ENCODE results near the gene PITX1. TPM values are rescaled to one million over a fixed set of nuclear protein-coding genes. Genes with fewer than 3 reads are reported as not detected.

Gene PITX1
- total RNA-seq, 1 experiment from 2014 or later, result 31.0 TPM

DNA sequence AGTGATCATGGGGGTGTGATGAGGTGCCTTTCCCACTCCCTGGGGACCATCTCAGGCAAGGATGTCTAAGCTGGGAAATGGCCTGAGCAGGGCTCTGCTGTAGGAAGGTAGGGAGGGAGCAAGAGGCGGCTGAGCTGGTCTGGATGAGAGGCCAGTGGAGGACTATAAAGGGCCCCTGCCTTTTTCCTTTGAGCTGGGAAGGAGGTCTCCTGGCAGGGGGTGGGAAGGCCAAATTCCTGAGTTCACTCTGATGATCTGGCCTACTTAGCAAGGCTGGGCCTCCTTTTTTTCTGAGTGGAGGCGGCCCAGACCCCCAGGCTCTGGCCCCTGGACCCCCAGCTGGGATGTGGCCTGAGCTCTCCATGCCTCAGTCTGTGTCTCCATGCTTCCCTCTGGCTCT lies 14.3 kb upstream of the PITX1 start:
- H3K9me3 ChIP-seq (ENCODE audit: control insufficient read depth in 1 of 2, insufficient read depth in 1 of 2, low read depth in 1 of 2, low read length in 2 of 2), result no peaks in the 10 kb centered on the region
- H3K4me2 ChIP-seq (ENCODE audit: low read length), result no peak overlapping the region
- peaks cover 0 to 8% of the 10 kb centered on the region in 2 experiments; a peak in 1 of 4 replicates for H3K4me1 ChIP-seq (ENCODE audit: control insufficient read depth in 1 of 2, insufficient read depth in 2 of 2, low read length in 2 of 2)
- no peaks in the 10 kb centered on the region for H3K79me2 ChIP-seq (ENCODE audit: insufficient read depth, low read length)
- CTCF ChIA-PET, result no interaction called here
- ATAC-seq (no peak), DNase-seq (ENCODE audit: low read depth, low spot score) (no peak)
- intact Hi-C loops (cut with micrococcal nuclease), result no loop called here
- H3K4me3 ChIP-seq (replicated peaks in 1 of 2; ENCODE audit: low read depth in 1 of 2, low read length in 2 of 2), result no peak overlapping the region
- H3K27ac ChIP-seq (ENCODE audit: low read depth, low read length), result no peak overlapping the region
- H4K20me1 ChIP-seq (ENCODE audit: insufficient read depth), result no peaks in the 10 kb centered on the region
- no peaks in the 10 kb centered on the region for H3K27me3 ChIP-seq (ENCODE audit: insufficient read depth, low read length)
- no peaks in the 10 kb centered on the region for H3K9me2 ChIP-seq (ENCODE audit: insufficient read depth)
- TF ChIP-seq REST (IDR thresholded peaks at IDR 0.05; ENCODE audit: low read depth), result no peak
- TF ChIP-seq FOSL1 (IDR thresholded peaks at IDR 0.05; ENCODE audit: low read depth), result no peak
- TF ChIP-seq EGR1 (IDR thresholded peaks at IDR 0.05; ENCODE audit: low read depth), result no peak
- TF ChIP-seq, protein P1, sequence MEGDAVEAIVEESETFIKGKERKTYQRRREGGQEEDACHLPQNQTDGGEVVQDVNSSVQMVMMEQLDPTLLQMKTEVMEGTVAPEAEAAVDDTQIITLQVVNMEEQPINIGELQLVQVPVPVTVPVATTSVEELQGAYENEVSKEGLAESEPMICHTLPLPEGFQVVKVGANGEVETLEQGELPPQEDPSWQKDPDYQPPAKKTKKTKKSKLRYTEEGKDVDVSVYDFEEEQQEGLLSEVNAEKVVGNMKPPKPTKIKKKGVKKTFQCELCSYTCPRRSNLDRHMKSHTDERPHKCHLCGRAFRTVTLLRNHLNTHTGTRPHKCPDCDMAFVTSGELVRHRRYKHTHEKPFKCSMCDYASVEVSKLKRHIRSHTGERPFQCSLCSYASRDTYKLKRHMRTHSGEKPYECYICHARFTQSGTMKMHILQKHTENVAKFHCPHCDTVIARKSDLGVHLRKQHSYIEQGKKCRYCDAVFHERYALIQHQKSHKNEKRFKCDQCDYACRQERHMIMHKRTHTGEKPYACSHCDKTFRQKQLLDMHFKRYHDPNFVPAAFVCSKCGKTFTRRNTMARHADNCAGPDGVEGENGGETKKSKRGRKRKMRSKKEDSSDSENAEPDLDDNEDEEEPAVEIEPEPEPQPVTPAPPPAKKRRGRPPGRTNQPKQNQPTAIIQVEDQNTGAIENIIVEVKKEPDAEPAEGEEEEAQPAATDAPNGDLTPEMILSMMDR (IDR thresholded peaks at IDR 0.05 in 2 of 3, conservative IDR thresholded peaks at IDR 0.05 in 1 of 3; ENCODE audit: borderline replicate concordance in 1 of 3, insufficient read depth in 1 of 3, low read depth in 2 of 3, low read length in 2 of 3), result no peak
- no peak for TF ChIP-seq ZBTB33 (IDR thresholded peaks at IDR 0.05; ENCODE audit: extremely low read depth, insufficient replicate concordance, low read length)
- TF ChIP-seq, protein P2, sequence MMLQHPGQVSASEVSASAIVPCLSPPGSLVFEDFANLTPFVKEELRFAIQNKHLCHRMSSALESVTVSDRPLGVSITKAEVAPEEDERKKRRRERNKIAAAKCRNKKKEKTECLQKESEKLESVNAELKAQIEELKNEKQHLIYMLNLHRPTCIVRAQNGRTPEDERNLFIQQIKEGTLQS (IDR thresholded peaks at IDR 0.05), result no peak
- no peak for TF ChIP-seq TCF7L2 (IDR thresholded peaks at IDR 0.05; ENCODE audit: borderline replicate concordance, extremely low read depth, insufficient read depth, insufficient read length)
- no peak for TF ChIP-seq SRF (IDR thresholded peaks at IDR 0.05; ENCODE audit: low read depth)
- no peak for TF ChIP-seq ELF1 (IDR thresholded peaks at IDR 0.05; ENCODE audit: borderline replicate concordance, low read depth)
- TF ChIP-seq RAD21 (IDR thresholded peaks at IDR 0.05; ENCODE audit: low read depth), result no peak
- TF ChIP-seq CEBPB (IDR thresholded peaks at IDR 0.05; ENCODE audit: low read depth), result no peak
- TF ChIP-seq CBX3 (IDR thresholded peaks at IDR 0.05; ENCODE audit: low read depth), result no peak
- TF ChIP-seq YY1 (IDR thresholded peaks at IDR 0.05; ENCODE audit: extremely low read depth, insufficient replicate concordance, low read depth, low read length), result no peak
- TF ChIP-seq SP1 (IDR thresholded peaks at IDR 0.05; ENCODE audit: low read depth), result no peak
- RAD21 ChIA-PET (ENCODE audit: low non-redundant PET in 1 of 2, low total read pairs in 2 of 2, uncharacterized antibody in 2 of 2, unreplicated experiment in 2 of 2), result no interaction called here
- no peaks in the 10 kb centered on the region for H3K36me3 ChIP-seq (ENCODE audit: control insufficient read depth in 1 of 2, insufficient read depth in 2 of 2, low read length in 2 of 2)
- POLR2A ChIA-PET, result no interaction called here
- BruUV-seq (replicated peaks), result no TSS peak
- H3K9ac ChIP-seq (ENCODE audit: low read length), result no peak overlapping the region
- H2AFZ ChIP-seq (ENCODE audit: low read depth, low read length, poor library complexity, severe bottlenecking), result no peak overlapping the region
